Measurements from ENCODE around the gene STIP1.

STIP1 gene

GRCh38 chr11:64253043-64253442, 67.1 kb downstream of the STIP1 start:
- no peak for DNase-seq

GRCh38 chr11:64253481-64253880, 67.5 kb downstream of the STIP1 start:
- no peak for DNase-seq
